ENCODE results near the gene TNS1. TPM values are rescaled to one million over a fixed set of nuclear protein-coding genes. Genes with fewer than 3 reads are reported as not detected.

TNS1 gene
- total RNA-seq, 1 donor from 2014 or later: 1.6 TPM

GRCh38 chr2:217903142-217903858, 99.5 kb downstream of the TNS1 start:
- no peak for DNase-seq (ENCODE audit: low read depth)
- no peak for FAIRE-seq
- Histone ChIP-seq H3K4me3 (ENCODE audit: low read depth, low read length) (no peak overlapping the region), H3K36me3 (ENCODE audit: control insufficient read depth, insufficient read depth, low read length) (no peaks in the 10 kb centered on the region), H3K27me3 (ENCODE audit: control insufficient read depth, insufficient read depth, low read length) (peaks cover 1% of the 10 kb centered on the region)
- TF ChIP-seq CTCF (IDR thresholded peaks at IDR 0.05; ENCODE audit: insufficient read depth, low read length, severe bottlenecking): no peak

- TF ChIP-seq CTCF (IDR thresholded peaks at IDR 0.05; ENCODE audit: insufficient read depth, low read length, severe bottlenecking): no peak
- H3K27me3 ChIP-seq (ENCODE audit: control insufficient read depth, insufficient read depth, low read length): peaks cover 1% of the 10 kb centered on the region
- peak; percentile 90 for DNase-seq (ENCODE audit: low read depth)
- FAIRE-seq: no peak
- H3K36me3 ChIP-seq (ENCODE audit: control insufficient read depth, insufficient read depth, low read length): no peaks in the 10 kb centered on the region
- no peak overlapping the region for H3K4me3 ChIP-seq (ENCODE audit: low read depth, low read length)
These were observed 100.2 kb downstream of the TNS1 start for GRCh38 chr2:217902379-217903141.

GRCh38 chr2:217901835-217902378, 100.9 kb downstream of the TNS1 start:
- FAIRE-seq (no peak), DNase-seq (ENCODE audit: low read depth) (peak; percentile 73)
- Histone ChIP-seq H3K27me3 (ENCODE audit: control insufficient read depth, insufficient read depth, low read length) (no peaks in the 10 kb centered on the region), H3K4me3 (ENCODE audit: low read depth, low read length) (no peak overlapping the region), H3K36me3 (ENCODE audit: control insufficient read depth, insufficient read depth, low read length) (no peaks in the 10 kb centered on the region)
- TF ChIP-seq CTCF (IDR thresholded peaks at IDR 0.05; ENCODE audit: insufficient read depth, low read length, severe bottlenecking): no peak

- FAIRE-seq (no peak), DNase-seq (ENCODE audit: low read depth) (no peak)
- TF ChIP-seq CTCF (IDR thresholded peaks at IDR 0.05; ENCODE audit: insufficient read depth, low read length, severe bottlenecking): no peak
- H3K36me3 ChIP-seq (ENCODE audit: control insufficient read depth, insufficient read depth, low read length): no peaks in the 10 kb centered on the region
- no peak overlapping the region for H3K4me3 ChIP-seq (ENCODE audit: low read depth, low read length)
- H3K27me3 ChIP-seq (ENCODE audit: control insufficient read depth, insufficient read depth, low read length): no peaks in the 10 kb centered on the region
These were observed 101.4 kb downstream of the TNS1 start for GRCh38 chr2:217901400-217901799.

GRCh38 chr2:217900780-217901360, 101.9 kb downstream of the TNS1 start:
- no peaks in the 10 kb centered on the region for H3K27me3 ChIP-seq (ENCODE audit: control insufficient read depth, insufficient read depth, low read length)
- peak; percentile 87 for FAIRE-seq
- DNase-seq (ENCODE audit: low read depth): no peak
- H3K36me3 ChIP-seq (ENCODE audit: control insufficient read depth, insufficient read depth, low read length): no peaks in the 10 kb centered on the region
- no peak overlapping the region for H3K4me3 ChIP-seq (ENCODE audit: low read depth, low read length)
- TF ChIP-seq CTCF (IDR thresholded peaks at IDR 0.05; ENCODE audit: insufficient read depth, low read length, severe bottlenecking): no peak
